Activated naive CD8-positive, alpha-beta T cell treated with anti-CD3 and anti-CD28 coated beads for 36 hours (primary cell): ENCODE data around the gene KIF16B. TPM values are rescaled to one million over a fixed set of nuclear protein-coding genes. Genes with fewer than 3 reads are reported as not detected.
"Not testable (repeated sequence)": the region's sequence is repeated elsewhere in the genome, so short reads cannot be mapped to it uniquely, and the experiment has no call there.

ENCODE experiments used
- DNase-seq: peaks from one replicate; pipeline ENCODE4 v3.0.0; 2021
- H3K27ac Mint-ChIP-seq: one replicate; pipeline ENCODE4 v1.8.0; 2022; ENCODE audit warnings: mild to moderate bottlenecking, moderate library complexity, mixed read lengths
- H3K27me3 Mint-ChIP-seq: one replicate; pipeline ENCODE4 v1.8.0; 2022; ENCODE audit warnings: mild to moderate bottlenecking, mixed read lengths
- H3K36me3 Mint-ChIP-seq: one replicate; pipeline ENCODE4 v1.8.0; 2021; ENCODE audit warnings: mild to moderate bottlenecking, mixed read lengths
- H3K4me1 Mint-ChIP-seq: one replicate; pipeline ENCODE4 v1.8.0; 2021; ENCODE audit warnings: mixed read lengths
- H3K4me3 Mint-ChIP-seq: one replicate; pipeline ENCODE4 v1.8.0; 2022; ENCODE audit warnings: mild to moderate bottlenecking, moderate library complexity, mixed read lengths
- H3K9me3 Mint-ChIP-seq: one replicate; pipeline ENCODE4 v1.8.0; 2022; ENCODE audit warnings: mixed read lengths
- total RNA-seq, 2 experiments: library from RNA; stranded (reverse); gene quantifications; one replicate each; pipeline ENCODE4 v1.2.3, GENCODE V29; 2021

The KIF16B gene
- total RNA-seq, 2 experiments from 2014 or later = 4.8 to 4.9 TPM

DNA sequence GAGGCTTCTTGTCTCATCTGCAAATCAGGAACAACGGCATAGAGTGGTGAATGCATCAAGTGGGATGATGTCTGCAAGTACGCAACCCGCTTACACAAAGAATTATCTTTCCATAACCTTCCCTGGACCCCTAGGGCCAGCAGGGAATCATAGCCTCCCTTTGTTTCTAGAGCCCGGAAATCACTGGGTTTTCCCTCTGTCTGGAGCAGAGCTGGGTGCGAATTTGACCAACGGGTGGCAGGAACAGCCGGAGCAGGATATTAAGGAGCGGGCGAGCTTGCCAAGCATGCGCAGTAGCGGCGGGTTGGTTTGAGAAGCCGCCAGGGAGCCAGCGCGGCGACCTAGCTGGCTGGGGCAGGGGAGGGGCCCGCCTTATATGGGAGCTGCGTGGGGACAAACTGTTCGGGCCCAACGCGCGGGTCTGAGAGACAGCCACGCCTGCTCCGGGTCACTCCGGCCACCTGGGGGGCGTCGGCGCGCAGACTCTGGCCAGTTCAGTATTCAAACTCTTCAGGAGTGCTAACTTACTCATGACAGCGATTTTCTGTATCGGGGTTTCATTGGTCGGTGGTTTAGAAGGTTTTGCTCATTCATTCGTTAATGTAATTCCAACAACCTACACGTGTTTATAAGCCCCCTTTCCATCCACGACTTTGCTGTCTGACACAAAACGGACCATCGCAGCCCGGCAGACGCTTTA, 1.6 kb upstream of the KIF16B start:
- Mint-ChIP-seq H3K9me3 (no peaks in the 10 kb centered on the region), H3K4me1 (peaks cover 14% of the 10 kb centered on the region), H3K27me3 (peaks cover 9% of the 10 kb centered on the region), H3K4me3 (peak overlapping the region; percentile 82), H3K36me3 (peaks cover 4% of the 10 kb centered on the region), H3K27ac (peak overlapping the region; percentile 79)
- peak; percentile 78 for DNase-seq

DNA sequence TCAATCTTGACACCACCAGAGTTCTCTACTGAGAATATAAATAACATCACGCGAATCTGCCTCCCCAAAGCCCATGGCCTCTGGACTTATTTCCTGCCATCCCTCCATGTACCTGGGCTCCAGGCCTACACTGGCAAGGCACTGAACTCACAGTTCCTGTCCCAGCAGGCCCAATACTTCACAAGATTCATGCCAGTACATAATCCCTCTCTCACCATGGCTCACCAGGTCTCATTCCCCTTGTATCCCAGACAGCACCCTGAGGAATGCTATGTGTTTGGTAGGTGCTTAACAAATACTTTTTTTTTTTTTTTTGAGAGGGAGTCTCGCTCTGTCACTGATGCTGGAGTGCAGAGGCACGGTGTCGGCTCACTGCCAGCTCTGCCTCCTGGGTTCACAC, 1.9 kb downstream of the KIF16B start:
- H3K4me1 Mint-ChIP-seq = peaks cover 14% of the 10 kb centered on the region
- peaks cover 9% of the 10 kb centered on the region for H3K27me3 Mint-ChIP-seq
- H3K36me3 Mint-ChIP-seq = peaks cover 4% of the 10 kb centered on the region
- H3K27ac Mint-ChIP-seq = no peak overlapping the region
- H3K9me3 Mint-ChIP-seq = no peaks in the 10 kb centered on the region
- DNase-seq = no peak
- H3K4me3 Mint-ChIP-seq = no peak overlapping the region

DNA sequence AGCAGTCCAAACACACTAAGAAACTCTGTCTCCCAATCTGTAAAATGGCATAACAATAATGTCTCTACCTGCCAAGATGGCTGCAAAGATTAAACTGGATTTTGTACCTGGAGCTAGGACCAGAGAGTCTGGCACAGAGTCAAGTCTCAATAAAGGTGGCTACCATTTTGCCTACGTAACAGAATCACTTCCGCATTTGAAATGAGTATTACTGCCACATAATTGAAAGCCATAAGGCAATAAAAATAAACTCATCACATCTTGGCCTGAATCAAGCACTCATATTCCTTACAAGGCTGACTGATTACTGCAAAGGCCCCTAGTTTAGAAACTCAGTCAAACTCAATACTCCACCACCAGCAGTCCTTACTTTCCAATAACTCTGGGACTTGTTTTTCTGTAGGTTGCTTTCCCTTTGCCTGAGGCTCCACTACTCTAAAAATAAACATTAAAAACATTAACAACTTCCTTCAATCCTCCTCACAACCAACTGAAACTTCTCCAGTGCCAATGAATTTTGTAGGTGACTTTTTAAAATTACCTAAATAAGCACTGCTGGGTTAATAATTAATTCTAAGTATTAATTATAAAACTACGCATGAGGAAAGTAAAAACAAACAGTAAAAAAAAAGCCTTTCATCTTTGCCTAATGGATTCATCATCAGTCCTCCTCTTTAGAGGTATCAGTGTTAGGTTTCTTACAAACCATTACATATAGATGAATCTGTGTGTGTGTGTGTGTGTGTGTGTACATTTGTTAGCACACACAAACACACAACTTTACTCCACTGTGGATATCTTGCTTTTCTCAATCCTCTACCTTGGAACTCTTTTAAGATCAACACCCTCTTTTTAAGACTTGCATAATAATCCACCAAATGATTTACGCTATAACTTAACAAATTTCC, 3.7 kb downstream of the KIF16B start:
- Mint-ChIP-seq H3K27me3 (peaks cover 9% of the 10 kb centered on the region), H3K27ac (no peak overlapping the region), H3K4me3 (no peak overlapping the region), H3K4me1 (peaks cover 19% of the 10 kb centered on the region), H3K36me3 (peaks cover 4% of the 10 kb centered on the region), H3K9me3 (no peaks in the 10 kb centered on the region)
- DNase-seq = no peak

DNA sequence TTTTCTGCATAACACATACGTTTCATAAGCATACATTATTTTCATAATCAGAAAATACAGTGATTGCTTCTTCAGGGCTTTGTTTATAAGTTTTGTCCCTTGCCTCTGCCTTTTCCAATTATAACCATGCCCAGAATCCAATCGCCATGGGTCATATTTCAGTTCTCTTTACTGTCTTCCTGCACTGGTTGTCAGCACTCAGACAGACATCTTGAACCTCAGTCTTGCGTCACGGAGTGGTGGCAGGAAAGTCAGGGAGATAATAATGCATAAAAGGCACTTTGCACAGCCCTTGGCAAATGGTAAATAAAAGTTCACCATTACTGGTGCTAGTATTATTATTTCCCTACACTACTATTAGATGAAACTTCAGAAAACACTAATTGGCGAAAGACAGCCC, 7.2 kb downstream of the KIF16B start:
- H3K9me3 Mint-ChIP-seq = no peaks in the 10 kb centered on the region
- H3K4me3 Mint-ChIP-seq = no peak overlapping the region
- peaks cover 2% of the 10 kb centered on the region for H3K36me3 Mint-ChIP-seq
- DNase-seq = no peak
- no peaks in the 10 kb centered on the region for H3K27me3 Mint-ChIP-seq
- H3K4me1 Mint-ChIP-seq = peaks cover 12% of the 10 kb centered on the region
- H3K27ac Mint-ChIP-seq = no peak overlapping the region

DNA sequence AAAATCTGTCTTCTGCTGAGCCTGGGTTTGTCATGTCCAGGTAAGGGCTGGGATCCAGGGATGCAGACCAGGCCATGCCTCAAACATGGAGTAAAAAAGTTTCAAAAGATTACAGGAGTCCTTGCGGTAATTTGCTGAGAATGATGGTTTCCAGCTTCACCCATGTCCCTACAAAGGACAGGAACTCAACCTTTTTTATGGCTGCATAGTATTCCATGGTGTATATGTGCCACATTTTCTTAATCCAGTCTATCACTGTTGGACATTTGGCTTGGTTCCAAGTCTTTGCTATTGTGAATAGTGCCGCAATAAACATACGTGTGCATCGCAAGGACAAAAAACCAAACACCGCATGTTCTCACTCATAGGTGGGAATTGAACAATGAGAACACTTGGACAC, 9.2 kb downstream of the KIF16B start:
- H3K4me1 Mint-ChIP-seq = peaks cover 12% of the 10 kb centered on the region
- H3K9me3 Mint-ChIP-seq, H3K27ac Mint-ChIP-seq, H3K36me3 Mint-ChIP-seq, H3K4me3 Mint-ChIP-seq, H3K27me3 Mint-ChIP-seq, DNase-seq: not testable (repeated sequence)

DNA sequence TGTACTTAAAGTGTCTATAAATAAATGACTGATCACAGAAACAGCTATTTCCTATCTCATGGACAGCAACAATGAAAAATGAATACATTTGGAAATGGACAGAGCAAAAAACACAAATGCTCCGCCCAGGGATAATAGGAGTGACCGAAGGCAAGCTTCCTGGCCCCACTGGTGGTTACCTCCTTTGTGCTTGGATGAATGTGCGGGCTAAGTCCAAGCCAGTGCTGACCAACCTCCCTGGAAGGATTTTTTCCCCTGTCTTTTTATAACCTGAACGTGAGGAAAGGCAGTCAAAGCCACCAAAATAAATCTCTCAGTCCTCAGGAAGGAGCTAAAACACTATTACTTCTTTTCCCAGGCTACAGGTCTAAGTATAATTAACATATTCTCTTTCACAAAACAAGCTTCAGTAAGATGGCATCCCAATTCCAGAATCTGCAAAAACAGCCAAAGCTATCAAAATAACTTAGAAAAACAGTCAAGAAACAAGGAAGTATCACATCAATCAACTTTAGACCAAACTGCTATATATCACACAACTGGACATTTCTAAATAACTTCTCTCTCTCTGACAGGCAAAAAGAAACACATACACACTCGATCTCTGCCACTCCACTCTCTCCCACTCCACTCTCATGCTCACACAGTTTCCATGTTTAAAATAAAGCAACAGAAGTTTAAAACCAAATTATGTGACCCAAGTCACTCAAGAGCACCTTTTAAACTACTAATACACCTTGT, 10.0 kb downstream of the KIF16B start:
- H3K4me1 Mint-ChIP-seq = peaks cover 12% of the 10 kb centered on the region
- no peak overlapping the region for H3K27ac Mint-ChIP-seq
- H3K4me3 Mint-ChIP-seq = no peak overlapping the region
- no peaks in the 10 kb centered on the region for H3K9me3 Mint-ChIP-seq
- no peak for DNase-seq
- H3K27me3 Mint-ChIP-seq = no peaks in the 10 kb centered on the region
- H3K36me3 Mint-ChIP-seq = no peaks in the 10 kb centered on the region

DNA sequence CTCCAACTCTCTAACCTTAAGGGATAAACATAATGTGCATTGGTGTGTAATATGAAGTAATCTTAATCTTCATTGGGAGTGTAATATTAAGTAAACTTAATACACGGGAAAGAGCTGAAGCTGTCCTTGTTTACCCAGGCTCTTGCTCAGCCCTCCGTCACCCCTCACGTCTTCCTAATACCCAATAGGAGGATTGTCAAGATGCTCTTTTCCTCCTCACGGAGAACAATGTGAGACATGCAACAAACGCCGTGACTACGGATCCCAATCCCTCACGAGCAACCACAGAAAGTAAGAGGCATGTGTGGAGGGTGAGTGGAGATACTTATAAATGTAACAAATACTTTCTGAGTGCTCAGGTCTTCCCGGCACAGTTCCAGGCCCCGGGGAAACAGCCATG, 11.0 kb downstream of the KIF16B start:
- H3K36me3 Mint-ChIP-seq = no peaks in the 10 kb centered on the region
- no peak overlapping the region for H3K27ac Mint-ChIP-seq
- no peaks in the 10 kb centered on the region for H3K27me3 Mint-ChIP-seq
- no peaks in the 10 kb centered on the region for H3K9me3 Mint-ChIP-seq
- H3K4me3 Mint-ChIP-seq = no peak overlapping the region
- no peak for DNase-seq
- peaks cover 12% of the 10 kb centered on the region for H3K4me1 Mint-ChIP-seq

DNA sequence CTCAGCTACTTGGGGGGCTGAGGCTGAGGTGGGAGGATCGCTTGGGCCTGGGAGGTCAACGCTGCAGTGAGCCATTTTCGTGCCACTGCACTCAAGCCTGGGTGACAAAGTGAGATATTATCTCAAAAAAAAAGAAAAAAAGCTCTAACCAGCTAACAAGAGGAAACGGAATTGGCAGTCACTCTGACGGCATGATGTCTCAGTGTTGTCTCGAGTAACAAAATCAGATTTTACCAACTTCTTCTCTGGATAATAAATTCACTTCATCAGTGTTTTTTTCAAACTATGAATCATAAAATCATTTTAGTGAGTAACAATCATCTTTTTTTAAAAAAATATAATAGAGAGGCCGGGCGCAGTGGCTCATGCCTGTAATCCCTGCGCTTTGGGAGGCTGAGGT, 12.6 kb downstream of the KIF16B start:
- no peak overlapping the region for H3K4me3 Mint-ChIP-seq
- no peaks in the 10 kb centered on the region for H3K36me3 Mint-ChIP-seq
- peaks cover 7% of the 10 kb centered on the region for H3K4me1 Mint-ChIP-seq
- no peak overlapping the region for H3K27ac Mint-ChIP-seq
- no peak for DNase-seq
- no peaks in the 10 kb centered on the region for H3K27me3 Mint-ChIP-seq
- H3K9me3 Mint-ChIP-seq = no peaks in the 10 kb centered on the region

DNA sequence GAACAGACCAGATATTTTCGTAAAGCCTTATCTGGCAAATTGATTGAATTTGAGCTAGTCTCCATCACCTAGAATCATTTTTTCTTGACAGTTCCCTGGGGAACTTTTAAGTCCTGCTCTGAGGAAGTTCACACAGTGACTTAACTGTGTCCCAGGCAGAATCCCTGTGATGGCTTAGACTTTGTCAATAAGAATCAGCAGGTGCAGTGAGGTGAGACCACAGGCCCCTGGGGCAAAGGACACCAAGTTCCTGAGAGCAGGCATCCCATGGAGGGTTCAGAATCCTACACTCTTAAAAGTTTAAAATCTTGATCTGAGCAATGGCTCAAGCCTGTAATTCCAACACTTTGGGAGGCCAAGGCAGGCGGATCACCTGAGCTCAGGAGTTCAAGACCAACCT, 13.0 kb downstream of the KIF16B start:
- Mint-ChIP-seq H3K4me1 (peaks cover 3% of the 10 kb centered on the region), H3K4me3 (no peak overlapping the region), H3K9me3 (no peaks in the 10 kb centered on the region), H3K36me3 (no peaks in the 10 kb centered on the region), H3K27ac (no peak overlapping the region), H3K27me3 (no peaks in the 10 kb centered on the region)
- DNase-seq = no peak

DNA sequence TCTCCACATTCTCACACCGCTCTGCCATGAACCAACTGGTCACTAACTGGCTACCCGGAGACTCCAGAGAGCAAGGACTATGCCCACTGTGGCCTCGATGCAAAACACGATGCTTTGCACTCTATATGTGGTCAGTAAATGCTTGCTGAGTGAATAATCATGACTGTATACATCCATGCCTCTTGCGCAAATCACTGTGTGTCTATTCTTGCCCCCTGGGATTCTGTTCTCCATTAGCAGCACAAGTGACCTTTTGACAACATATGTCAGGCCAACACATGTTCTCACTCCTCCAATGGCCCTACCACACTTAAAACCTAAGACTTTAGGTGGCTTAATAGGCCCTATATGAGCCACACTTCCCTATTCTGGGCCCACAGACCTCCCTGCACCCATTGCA, 16.9 kb downstream of the KIF16B start:
- Mint-ChIP-seq H3K4me3 (no peak overlapping the region), H3K9me3 (no peaks in the 10 kb centered on the region), H3K27ac (no peak overlapping the region), H3K4me1 (no peaks in the 10 kb centered on the region), H3K36me3 (peaks cover 4% of the 10 kb centered on the region), H3K27me3 (no peaks in the 10 kb centered on the region)
- no peak for DNase-seq

DNA sequence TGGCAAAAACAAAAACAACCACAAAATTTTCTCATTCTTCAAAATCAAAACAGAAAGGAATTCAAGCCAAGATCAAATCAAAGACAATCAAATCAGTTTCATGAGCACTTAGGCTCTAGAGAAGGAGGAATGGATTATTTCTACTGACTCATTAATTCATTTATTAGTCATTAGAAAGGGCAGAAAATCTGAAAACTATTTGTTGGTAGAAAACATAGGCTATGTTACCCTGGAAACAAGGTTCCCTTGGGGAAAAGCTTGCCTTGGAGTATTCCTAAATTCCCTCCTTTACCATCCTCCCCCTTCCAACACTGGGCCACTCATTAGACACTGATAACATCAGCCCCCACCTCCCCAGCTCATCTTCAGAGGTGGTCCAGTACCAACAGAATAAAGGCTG, 17.5 kb downstream of the KIF16B start:
- Mint-ChIP-seq H3K36me3 (peaks cover 4% of the 10 kb centered on the region), H3K27me3 (no peaks in the 10 kb centered on the region), H3K4me1 (no peaks in the 10 kb centered on the region), H3K9me3 (no peaks in the 10 kb centered on the region), H3K4me3 (no peak overlapping the region), H3K27ac (no peak overlapping the region)
- no peak for DNase-seq

DNA sequence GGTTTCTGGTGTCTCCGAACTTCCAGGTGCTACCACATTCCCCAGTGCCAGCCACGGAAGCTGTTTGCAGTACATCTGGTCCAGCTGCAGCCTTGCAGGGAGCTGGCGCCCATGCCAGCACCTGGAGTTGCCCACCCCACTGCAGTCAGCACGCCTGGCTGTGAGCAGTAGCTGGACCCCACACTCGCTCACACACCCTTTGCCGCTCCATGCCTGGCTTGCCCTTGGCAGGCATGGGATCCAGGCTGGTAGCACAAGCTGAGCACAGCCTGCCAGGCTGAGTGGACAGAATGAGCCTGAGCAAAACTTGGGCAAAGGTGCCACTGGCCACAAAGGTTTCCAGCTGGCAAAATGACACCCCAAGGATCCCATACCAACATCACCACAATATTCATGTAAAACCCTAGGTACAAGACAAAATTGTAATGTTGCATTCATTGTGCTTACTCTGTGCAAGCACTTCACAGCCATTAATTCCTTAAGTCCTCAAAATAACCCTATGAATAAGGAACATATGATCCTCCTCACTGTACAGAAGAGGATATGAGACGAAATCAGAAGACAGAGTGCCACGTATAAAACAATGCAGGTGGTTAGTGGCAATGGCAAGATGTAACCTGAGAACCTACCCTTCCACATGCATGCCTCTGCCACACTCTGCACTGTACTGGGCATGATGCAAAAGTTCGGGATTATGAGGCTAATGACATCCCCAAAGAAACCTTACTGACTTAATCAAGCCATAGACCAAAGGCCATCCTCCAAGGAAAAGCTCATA, 18.3 kb downstream of the KIF16B start:
- DNase-seq = no peak
- H3K9me3 Mint-ChIP-seq = no peaks in the 10 kb centered on the region
- H3K27ac Mint-ChIP-seq = no peak overlapping the region
- H3K36me3 Mint-ChIP-seq = peaks cover 4% of the 10 kb centered on the region
- no peak overlapping the region for H3K4me3 Mint-ChIP-seq
- H3K27me3 Mint-ChIP-seq = no peaks in the 10 kb centered on the region
- no peaks in the 10 kb centered on the region for H3K4me1 Mint-ChIP-seq

DNA sequence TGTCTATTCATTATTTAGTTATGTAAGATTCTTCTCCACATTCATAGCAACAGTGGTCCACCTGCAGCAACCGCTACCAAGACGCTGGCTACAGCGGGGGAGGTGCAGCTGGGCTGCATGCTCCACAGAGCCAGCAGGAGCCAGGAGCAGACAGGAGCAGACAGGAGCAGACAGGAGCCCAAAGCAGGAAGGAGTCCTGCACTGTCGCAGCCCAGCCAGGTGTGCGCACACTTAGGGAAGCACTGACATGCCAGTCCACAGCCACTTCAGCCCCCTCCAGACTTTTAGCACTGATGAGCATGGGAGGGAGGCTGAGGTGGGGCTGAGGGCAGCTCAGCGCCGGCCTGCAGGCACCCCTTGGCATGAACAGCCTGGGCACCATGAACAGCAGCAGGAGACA, 19.6 kb downstream of the KIF16B start:
- no peak overlapping the region for H3K4me3 Mint-ChIP-seq
- no peaks in the 10 kb centered on the region for H3K9me3 Mint-ChIP-seq
- no peak overlapping the region for H3K27ac Mint-ChIP-seq
- H3K27me3 Mint-ChIP-seq = no peaks in the 10 kb centered on the region
- H3K36me3 Mint-ChIP-seq = peaks cover 4% of the 10 kb centered on the region
- DNase-seq = no peak
- no peaks in the 10 kb centered on the region for H3K4me1 Mint-ChIP-seq

DNA sequence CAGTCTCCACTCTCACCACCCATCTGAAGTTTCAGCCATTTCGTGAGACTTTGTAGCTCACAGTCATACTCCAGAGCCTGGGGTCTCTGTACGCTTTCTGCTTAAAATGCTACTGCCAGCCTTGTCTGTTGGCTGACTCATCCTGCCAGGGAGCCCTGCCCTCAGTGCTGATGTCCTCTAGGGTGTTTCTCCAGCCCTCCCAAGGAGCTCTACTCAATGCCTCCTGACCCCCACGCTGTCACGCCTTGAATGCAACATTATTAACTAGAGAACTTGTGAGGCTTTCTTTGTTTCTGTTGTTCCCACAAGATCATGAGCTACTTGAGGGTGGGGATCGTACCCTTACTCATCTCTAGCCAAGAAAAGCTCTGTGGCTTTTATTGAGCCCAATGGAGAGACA, 20.1 kb downstream of the KIF16B start:
- Mint-ChIP-seq H3K36me3 (peaks cover 4% of the 10 kb centered on the region), H3K4me1 (no peaks in the 10 kb centered on the region), H3K27me3 (no peaks in the 10 kb centered on the region), H3K9me3 (no peaks in the 10 kb centered on the region), H3K4me3 (no peak overlapping the region), H3K27ac (no peak overlapping the region)
- DNase-seq = no peak

DNA sequence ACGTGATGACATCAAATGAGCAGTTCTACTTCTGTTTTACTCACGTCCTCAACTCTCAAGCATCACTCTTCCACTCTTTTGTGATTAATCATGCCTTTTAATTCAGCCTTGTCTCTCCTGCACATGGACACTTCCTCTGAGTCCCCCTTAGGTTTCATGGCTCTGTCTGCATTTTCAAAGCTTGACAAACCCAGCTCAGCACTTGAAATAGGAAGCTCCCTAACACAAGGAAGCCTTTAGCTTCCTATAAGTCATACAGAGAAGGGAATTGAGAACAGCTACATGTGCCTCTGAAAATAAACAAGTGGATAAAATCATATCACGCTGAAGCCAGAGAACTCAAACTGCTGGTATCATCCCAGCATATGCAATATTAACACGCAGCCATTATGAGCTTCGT, 21.2 kb downstream of the KIF16B start:
- H3K36me3 Mint-ChIP-seq = peaks cover 4% of the 10 kb centered on the region
- DNase-seq = no peak
- no peaks in the 10 kb centered on the region for H3K4me1 Mint-ChIP-seq
- no peaks in the 10 kb centered on the region for H3K27me3 Mint-ChIP-seq
- no peak overlapping the region for H3K4me3 Mint-ChIP-seq
- no peaks in the 10 kb centered on the region for H3K9me3 Mint-ChIP-seq
- H3K27ac Mint-ChIP-seq = no peak overlapping the region
